ENCODE data around the gene TMA16.
A peak's percentile ranks its signal among the peaks of the same experiment; 100 is the strongest.

The TMA16 gene

DNA sequence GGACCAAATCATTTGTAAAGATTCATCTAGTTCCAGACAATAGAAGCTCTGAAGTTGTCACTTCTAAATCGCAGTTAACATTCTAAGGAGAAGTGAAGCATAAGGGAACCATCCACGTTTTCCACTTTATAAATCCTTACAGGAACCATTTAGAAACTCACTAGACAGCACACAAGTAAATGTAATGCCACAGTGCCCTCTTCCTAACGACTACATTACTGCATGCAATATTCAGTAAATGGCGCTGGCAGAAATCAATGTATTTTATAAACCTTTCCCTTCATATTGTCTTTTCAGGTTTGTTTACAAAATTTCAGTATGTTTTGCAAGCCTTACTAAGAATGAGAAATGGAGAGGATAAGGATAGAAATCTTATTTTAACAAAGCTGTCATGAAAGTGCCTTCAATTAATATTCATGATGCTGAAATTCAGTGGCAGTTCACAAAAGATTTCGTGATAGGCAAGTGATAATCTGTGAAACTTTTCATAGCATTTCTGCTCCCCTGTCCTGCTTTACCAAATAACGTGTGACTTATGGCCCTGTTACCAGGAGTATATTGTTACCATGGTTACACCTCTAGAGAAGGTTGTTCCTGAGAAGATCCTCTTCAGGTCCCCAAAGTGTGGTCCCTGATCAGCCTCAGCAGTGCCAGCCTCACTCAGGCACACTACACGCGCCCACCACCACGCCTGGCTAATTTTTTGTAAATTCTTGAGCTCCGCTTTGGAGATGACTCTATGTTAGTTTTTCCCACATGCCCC, 54.2 kb downstream of the TMA16 start (continued):
- TF ChIP-seq, protein P1, sequence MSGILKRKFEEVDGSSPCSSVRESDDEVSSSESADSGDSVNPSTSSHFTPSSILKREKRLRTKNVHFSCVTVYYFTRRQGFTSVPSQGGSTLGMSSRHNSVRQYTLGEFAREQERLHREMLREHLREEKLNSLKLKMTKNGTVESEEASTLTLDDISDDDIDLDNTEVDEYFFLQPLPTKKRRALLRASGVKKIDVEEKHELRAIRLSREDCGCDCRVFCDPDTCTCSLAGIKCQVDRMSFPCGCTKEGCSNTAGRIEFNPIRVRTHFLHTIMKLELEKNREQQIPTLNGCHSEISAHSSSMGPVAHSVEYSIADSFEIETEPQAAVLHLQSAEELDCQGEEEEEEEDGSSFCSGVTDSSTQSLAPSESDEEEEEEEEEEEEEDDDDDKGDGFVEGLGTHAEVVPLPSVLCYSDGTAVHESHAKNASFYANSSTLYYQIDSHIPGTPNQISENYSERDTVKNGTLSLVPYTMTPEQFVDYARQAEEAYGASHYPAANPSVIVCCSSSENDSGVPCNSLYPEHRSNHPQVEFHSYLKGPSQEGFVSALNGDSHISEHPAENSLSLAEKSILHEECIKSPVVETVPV (CRISPR knock-in tag; IDR thresholded peaks at IDR 0.05) = no peak
- no peak for TF ChIP-seq ZNF8 (CRISPR knock-in tag; IDR thresholded peaks at IDR 0.05)
- TF ChIP-seq ZFP3 (CRISPR knock-in tag; IDR thresholded peaks at IDR 0.05) = no peak
- TF ChIP-seq OSR1 (CRISPR knock-in tag; IDR thresholded peaks at IDR 0.05) = no peak
- no peak for TF ChIP-seq SNAI2 (CRISPR knock-in tag; IDR thresholded peaks at IDR 0.05)
- TF ChIP-seq BACH2 (CRISPR knock-in tag; IDR thresholded peaks at IDR 0.05; ENCODE audit: borderline replicate concordance) = no peak
- no peak for TF ChIP-seq ESRRG (CRISPR knock-in tag; IDR thresholded peaks at IDR 0.05)

DNA sequence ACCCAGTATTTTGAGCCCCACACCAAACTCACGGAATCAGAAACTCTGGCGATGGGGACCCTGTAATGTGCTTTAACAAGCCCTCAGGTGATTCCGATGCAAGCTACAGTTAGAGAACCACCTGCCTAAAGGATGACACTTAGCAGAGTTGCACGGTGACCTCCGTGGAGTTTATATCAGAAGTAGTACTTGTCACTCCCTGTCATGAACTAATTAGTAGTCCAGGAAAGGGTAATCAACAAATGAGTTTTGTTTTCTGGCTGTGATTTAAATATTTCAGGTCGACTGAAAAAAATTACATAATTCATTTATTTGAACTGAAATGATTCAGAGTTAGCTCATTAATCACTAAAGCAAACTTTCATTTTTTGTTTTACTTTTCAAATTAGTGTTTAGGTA, 56.4 kb downstream of the TMA16 start:
- no peak for ATAC-seq
- TF ChIP-seq, protein P2, sequence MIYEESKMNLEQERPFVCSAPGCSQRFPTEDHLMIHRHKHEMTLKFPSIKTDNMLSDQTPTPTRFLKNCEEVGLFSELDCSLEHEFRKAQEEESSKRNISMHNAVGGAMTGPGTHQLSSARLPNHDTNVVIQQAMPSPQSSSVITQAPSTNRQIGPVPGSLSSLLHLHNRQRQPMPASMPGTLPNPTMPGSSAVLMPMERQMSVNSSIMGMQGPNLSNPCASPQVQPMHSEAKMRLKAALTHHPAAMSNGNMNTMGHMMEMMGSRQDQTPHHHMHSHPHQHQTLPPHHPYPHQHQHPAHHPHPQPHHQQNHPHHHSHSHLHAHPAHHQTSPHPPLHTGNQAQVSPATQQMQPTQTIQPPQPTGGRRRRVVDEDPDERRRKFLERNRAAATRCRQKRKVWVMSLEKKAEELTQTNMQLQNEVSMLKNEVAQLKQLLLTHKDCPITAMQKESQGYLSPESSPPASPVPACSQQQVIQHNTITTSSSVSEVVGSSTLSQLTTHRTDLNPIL (CRISPR knock-in tag; IDR thresholded peaks at IDR 0.05; ENCODE audit: low read depth) = no peak
- no peak for TF ChIP-seq ZC3H10 (CRISPR knock-in tag; IDR thresholded peaks at IDR 0.05)

DNA sequence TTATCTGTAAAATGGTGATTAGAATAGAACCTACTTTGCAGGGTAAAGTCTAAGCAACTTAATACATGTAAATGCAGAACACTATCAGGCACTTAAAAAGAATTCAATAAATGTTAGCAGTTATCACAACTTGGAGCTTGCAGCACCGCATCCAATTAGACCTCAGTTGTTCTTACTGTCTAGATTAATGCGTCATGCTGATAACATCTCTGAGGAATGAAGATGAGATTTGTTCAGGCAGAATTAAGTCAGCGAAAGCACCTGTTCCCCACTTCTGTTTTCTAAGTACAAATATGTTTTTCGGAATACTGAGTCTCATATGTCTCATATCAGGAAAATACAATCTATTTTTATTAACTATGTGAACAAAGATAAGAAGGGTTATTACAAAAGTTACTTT, 58.7 kb downstream of the TMA16 start:
- no peak for ATAC-seq
- TF ChIP-seq ISL1 (CRISPR knock-in tag; IDR thresholded peaks at IDR 0.05) (no peak), ZNF8 (CRISPR knock-in tag; IDR thresholded peaks at IDR 0.05) (no peak), BACH2 (CRISPR knock-in tag; IDR thresholded peaks at IDR 0.05; ENCODE audit: borderline replicate concordance) (no peak)
- TF ChIP-seq, protein P1 (CRISPR knock-in tag; IDR thresholded peaks at IDR 0.05) = no peak
- TF ChIP-seq, protein P3, sequence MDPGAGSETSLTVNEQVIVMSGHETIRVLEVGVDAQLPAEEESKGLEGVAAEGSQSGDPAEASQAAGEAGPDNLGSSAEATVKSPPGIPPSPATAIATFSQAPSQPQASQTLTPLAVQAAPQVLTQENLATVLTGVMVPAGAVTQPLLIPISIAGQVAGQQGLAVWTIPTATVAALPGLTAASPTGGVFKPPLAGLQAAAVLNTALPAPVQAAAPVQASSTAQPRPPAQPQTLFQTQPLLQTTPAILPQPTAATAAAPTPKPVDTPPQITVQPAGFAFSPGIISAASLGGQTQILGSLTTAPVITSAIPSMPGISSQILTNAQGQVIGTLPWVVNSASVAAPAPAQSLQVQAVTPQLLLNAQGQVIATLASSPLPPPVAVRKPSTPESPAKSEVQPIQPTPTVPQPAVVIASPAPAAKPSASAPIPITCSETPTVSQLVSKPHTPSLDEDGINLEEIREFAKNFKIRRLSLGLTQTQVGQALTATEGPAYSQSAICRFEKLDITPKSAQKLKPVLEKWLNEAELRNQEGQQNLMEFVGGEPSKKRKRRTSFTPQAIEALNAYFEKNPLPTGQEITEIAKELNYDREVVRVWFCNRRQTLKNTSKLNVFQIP (CRISPR knock-in tag; IDR thresholded peaks at IDR 0.05; ENCODE audit: borderline replicate concordance, low read depth) = no peak

DNA sequence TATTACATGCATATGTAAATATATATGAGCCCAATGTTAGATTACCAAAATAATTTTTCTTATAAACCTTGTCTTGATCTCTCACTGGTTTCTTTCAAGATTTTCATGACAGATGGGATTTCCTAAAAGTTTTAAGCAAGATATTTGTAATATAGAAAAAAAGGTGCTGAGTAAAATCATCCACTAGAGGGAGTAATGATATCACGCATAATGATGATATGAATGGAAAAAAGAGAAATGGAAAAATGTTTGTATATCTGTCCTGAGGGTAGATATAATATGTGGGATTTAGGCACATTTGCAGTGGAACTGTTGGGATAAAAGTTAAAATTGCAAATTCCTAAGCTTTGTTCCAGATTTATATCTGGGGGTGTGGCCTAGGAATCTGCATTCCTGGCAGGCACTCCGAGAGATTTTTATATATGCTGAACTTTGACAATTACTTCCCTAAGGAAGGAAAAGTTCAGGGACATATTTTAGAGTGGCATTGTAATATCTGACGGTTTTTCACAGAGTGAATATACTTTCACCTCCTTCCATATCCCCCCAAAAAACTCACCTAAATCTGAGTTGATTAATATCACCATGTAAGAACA, 60.5 kb downstream of the TMA16 start:
- TF ChIP-seq BACH2 (CRISPR knock-in tag; IDR thresholded peaks at IDR 0.05; ENCODE audit: borderline replicate concordance) (no peak), GLIS3 (CRISPR knock-in tag; IDR thresholded peaks at IDR 0.05) (no peak), OSR1 (CRISPR knock-in tag; IDR thresholded peaks at IDR 0.05) (no peak), RARB (CRISPR knock-in tag; IDR thresholded peaks at IDR 0.05) (no peak), ZFP3 (CRISPR knock-in tag; IDR thresholded peaks at IDR 0.05) (no peak), ISL1 (CRISPR knock-in tag; IDR thresholded peaks at IDR 0.05) (no peak), ARNTL (CRISPR knock-in tag; IDR thresholded peaks at IDR 0.05; ENCODE audit: borderline replicate concordance, low read depth) (no peak), ZNF70 (CRISPR knock-in tag; IDR thresholded peaks at IDR 0.05) (no peak), ZNF565 (CRISPR knock-in tag; conservative IDR thresholded peaks at IDR 0.05; ENCODE audit: low read depth) (no peak), ZNF8 (CRISPR knock-in tag; IDR thresholded peaks at IDR 0.05) (no peak), SNAI2 (CRISPR knock-in tag; IDR thresholded peaks at IDR 0.05) (no peak)
- TF ChIP-seq, protein P2 (CRISPR knock-in tag; IDR thresholded peaks at IDR 0.05; ENCODE audit: low read depth) = no peak
- TF ChIP-seq, protein P4, sequence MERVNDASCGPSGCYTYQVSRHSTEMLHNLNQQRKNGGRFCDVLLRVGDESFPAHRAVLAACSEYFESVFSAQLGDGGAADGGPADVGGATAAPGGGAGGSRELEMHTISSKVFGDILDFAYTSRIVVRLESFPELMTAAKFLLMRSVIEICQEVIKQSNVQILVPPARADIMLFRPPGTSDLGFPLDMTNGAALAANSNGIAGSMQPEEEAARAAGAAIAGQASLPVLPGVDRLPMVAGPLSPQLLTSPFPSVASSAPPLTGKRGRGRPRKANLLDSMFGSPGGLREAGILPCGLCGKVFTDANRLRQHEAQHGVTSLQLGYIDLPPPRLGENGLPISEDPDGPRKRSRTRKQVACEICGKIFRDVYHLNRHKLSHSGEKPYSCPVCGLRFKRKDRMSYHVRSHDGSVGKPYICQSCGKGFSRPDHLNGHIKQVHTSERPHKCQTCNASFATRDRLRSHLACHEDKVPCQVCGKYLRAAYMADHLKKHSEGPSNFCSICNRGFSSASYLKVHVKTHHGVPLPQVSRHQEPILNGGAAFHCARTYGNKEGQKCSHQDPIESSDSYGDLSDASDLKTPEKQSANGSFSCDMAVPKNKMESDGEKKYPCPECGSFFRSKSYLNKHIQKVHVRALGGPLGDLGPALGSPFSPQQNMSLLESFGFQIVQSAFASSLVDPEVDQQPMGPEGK (CRISPR knock-in tag; IDR thresholded peaks at IDR 0.05; ENCODE audit: borderline replicate concordance) = no peak
- peak; percentile 46; the same call in 2 of the 3 replicates for ATAC-seq

Data from SK-N-SH treated with all-trans-retinoic acid at 6 μM for 48 hours (cell line).